Activated CD8-positive, alpha-beta memory T cell treated with anti-CD3 and anti-CD28 coated beads for 36 hours (primary cell): ENCODE results near the gene GNB1L. TPM values are rescaled to one million over a fixed set of nuclear protein-coding genes. Genes with fewer than 3 reads are reported as not detected.

Experiments used
- CTCF ChIA-PET: fragments of 350-600 bp; sonication (Branson Sonifier 250); formaldehyde crosslinking; loops from one replicate; lab custom pipeline; 2021; ENCODE audit warnings: antibody characterized with exemption; lab: Charles Lee
- POLR2A ChIA-PET: fragments of 350-600 bp; sonication (Branson Sonifier 250); formaldehyde crosslinking; loops from one replicate; lab custom pipeline; 2021; ENCODE audit warnings: antibody characterized with exemption; lab: Charles Lee
- total RNA-seq, 2 experiments: library from RNA; stranded (reverse); gene quantifications; one replicate each; pipeline ENCODE4 v1.2.3, GENCODE V29; 2021

The GNB1L gene
- total RNA-seq, 2 experiments from 2014 or later: 17.1 to 17.3 TPM

- ChIA-PET POLR2A (no interaction called here), CTCF (interaction anchor here (3.5 kb wide), 1 partner anchor 12 kb away, joined by 12 read pairs; no protein-coding TSS in a partner anchor)
Observed at GRCh38 chr22:19743081-19743480, 111.6 kb downstream of the GNB1L start.

- ChIA-PET POLR2A (no interaction called here), CTCF (interaction anchor here (3.5 kb wide), 1 partner anchor 11 kb away, joined by 12 read pairs; no protein-coding TSS in a partner anchor)
Observed at GRCh38 chr22:19742160-19743066, 112.3 kb downstream of the GNB1L start.

GRCh38 chr22:19741053-19741452 is 113.6 kb downstream of the GNB1L start:
- POLR2A ChIA-PET: no interaction called here
- CTCF ChIA-PET: interaction anchor here (3.5 kb wide), 1 partner anchor 10 kb away, joined by 12 read pairs; no protein-coding TSS in a partner anchor

- CTCF ChIA-PET: interaction anchor here (1.3 to 3.5 kb wide), 2 partner anchors 9 to 61 kb away, joined by 3 to 12 read pairs; no protein-coding TSS in a partner anchor
- POLR2A ChIA-PET: no interaction called here
Observed at GRCh38 chr22:19740586-19740985, 114.1 kb downstream of the GNB1L start.

- ChIA-PET POLR2A (no interaction called here), CTCF (interaction anchor here (1.3 kb wide), 1 partner anchor 60 kb away, joined by 3 read pairs; no protein-coding TSS in a partner anchor)
Observed at GRCh38 chr22:19739911-19740449, 114.7 kb downstream of the GNB1L start.

- ChIA-PET CTCF (interaction anchor here (1.3 kb wide), 1 partner anchor 59 kb away, joined by 3 read pairs; no protein-coding TSS in a partner anchor), POLR2A (no interaction called here)
Observed at GRCh38 chr22:19739448-19739895, 115.2 kb downstream of the GNB1L start.

- CTCF ChIA-PET: interaction anchor here (1.5 kb wide), 1 partner anchor 9 kb away, joined by 3 read pairs; no protein-coding TSS in a partner anchor
- POLR2A ChIA-PET: no interaction called here
Observed at GRCh38 chr22:19738664-19739447, 115.8 kb downstream of the GNB1L start.

- ChIA-PET CTCF (interaction anchor here (1.5 kb wide), 1 partner anchor 8 kb away, joined by 3 read pairs; no protein-coding TSS in a partner anchor), POLR2A (no interaction called here)
Observed at GRCh38 chr22:19737846-19738663, 116.6 kb downstream of the GNB1L start.

- POLR2A ChIA-PET: no interaction called here
- CTCF ChIA-PET: no interaction called here
Observed at GRCh38 chr22:19735665-19736510, 118.8 kb downstream of the GNB1L start.

- CTCF ChIA-PET: no interaction called here
- POLR2A ChIA-PET: no interaction called here
Observed at GRCh38 chr22:19734837-19735382, 119.8 kb downstream of the GNB1L start.

- ChIA-PET POLR2A (no interaction called here), CTCF (no interaction called here)
Observed at GRCh38 chr22:19734163-19734562, 120.5 kb downstream of the GNB1L start.

GRCh38 chr22:19733755-19734154 is 120.9 kb downstream of the GNB1L start:
- CTCF ChIA-PET: no interaction called here
- POLR2A ChIA-PET: no interaction called here

Other genes with a start within 250 kb of the GNB1L start
- gene SEPTIN5, start 140.4 kb downstream of the GNB1L start, total RNA-seq: under 1 TPM; 0.38 to 0.86 TPM
- under 1 TPM in 1 of 2 experiments, not detected in 1; 0.15 TPM for gene GP1BB, start 131.3 kb downstream of the GNB1L start, total RNA-seq
- not detected for gene TBX1, start 94.1 kb downstream of the GNB1L start, total RNA-seq
- 10 to 100 TPM; 17.9 to 20.6 TPM for gene RTL10, start within 50 bp of the GNB1L start, total RNA-seq
- gene COMT, start 86.9 kb upstream of the GNB1L start, total RNA-seq: 10 to 100 TPM; 92.1 to 96.2 TPM
- 10 to 100 TPM; 24.9 to 29.2 TPM for gene TXNRD2, start 86.9 kb upstream of the GNB1L start, total RNA-seq
- gene ARVCF, start 161.9 kb upstream of the GNB1L start, total RNA-seq: 1 to 10 TPM in 1 of 2 experiments, under 1 TPM in 1; 0.70 to 1.8 TPM
- gene TANGO2, start 166.2 kb upstream of the GNB1L start, total RNA-seq: 10 to 100 TPM; 21.3 to 23.0 TPM
- 10 to 100 TPM; 64.9 to 67.9 TPM for gene DGCR8, start 225.4 kb upstream of the GNB1L start, total RNA-seq